HG03025 (cell line): Measurements from ENCODE around the gene MTFR1L.

ENCODE experiments used
- ATAC-seq: cut with Tn5 transposase; IDR thresholded peaks from one replicate; pipeline ENCODE4 v1.9.1; 2021; ENCODE audit warnings: mild to moderate bottlenecking, moderate library complexity; ENCODE audit not compliant: unreplicated experiment, low FRiP score

The MTFR1L gene

DNA sequence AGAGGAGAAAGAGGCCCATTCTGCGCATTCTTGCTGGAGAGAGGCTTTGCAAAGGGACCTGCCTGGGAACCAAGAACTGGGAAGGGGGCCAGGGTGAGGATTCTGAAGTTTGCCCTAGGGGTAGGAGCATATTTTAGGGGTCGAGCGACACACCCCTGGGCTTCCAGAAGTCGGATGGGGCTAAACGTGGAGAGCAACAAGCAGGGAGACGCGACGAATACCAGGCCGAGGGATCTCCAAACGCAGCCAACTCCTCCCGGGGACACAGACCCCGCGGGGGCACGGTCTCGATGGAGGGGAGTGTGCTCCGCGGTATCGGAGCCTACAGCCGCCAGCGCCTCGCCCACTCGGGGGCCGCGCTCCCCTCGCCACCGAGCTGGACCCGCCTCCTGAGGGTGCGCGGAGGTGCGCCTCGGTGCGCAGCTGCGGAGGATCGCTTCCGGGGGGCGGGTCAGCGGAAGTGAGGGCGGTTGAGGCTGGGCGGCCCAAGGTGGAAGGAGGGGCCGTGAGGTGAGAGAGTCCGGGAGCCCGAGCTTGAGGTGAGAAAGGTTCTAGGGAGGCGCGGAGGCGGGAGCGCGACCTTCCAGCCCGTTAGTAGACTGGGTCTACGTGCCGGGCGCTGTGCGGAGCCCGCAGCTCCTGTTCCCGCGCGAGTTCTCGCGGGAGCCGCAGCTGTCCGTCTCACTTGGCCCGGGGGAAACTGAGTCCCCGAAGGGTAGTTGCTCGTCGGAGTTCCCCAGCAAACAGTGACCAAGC, at the start of gene MTFR1L:
Gene MTFR1L (plus strand): TSS at position 464 of the 756 bp plus-strand sequence. CDS start 3,151 bp downstream, outside the sequence.
- ATAC-seq: peak; percentile 85

DNA sequence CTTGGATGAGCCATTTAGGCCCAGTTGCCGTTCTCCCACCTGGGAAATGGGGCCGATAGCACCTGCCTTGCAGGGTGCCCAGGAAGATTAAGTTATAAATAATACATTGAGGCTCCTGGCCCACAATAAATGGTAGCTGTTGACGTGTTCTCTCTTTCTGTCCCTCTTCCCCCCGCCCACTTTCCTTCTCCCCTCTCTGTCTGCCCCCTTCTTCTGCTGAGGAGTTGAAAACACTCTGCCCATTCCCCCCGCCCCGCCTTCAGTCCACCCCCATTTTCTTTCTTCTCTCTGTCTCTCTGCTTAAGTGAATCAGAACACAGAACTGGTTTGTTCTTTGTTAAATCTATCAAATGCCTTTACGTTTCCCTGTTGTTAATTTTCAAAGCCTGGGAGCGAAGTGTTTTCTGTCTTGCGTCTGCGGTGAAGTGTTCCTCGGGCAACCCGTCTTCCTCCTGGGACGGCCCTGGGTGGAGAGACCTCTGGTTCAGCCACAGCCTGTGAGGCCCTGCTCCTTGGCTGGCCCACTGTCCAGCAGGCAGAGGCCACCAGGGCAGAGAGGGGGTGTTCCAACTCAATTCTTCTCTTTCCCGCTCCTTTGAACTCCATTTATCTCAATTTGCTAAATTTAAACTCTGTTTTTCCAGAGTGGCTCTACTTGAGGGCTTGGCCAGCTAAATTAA, 49.1 kb upstream of the MTFR1L start:
- no peak for ATAC-seq

DNA sequence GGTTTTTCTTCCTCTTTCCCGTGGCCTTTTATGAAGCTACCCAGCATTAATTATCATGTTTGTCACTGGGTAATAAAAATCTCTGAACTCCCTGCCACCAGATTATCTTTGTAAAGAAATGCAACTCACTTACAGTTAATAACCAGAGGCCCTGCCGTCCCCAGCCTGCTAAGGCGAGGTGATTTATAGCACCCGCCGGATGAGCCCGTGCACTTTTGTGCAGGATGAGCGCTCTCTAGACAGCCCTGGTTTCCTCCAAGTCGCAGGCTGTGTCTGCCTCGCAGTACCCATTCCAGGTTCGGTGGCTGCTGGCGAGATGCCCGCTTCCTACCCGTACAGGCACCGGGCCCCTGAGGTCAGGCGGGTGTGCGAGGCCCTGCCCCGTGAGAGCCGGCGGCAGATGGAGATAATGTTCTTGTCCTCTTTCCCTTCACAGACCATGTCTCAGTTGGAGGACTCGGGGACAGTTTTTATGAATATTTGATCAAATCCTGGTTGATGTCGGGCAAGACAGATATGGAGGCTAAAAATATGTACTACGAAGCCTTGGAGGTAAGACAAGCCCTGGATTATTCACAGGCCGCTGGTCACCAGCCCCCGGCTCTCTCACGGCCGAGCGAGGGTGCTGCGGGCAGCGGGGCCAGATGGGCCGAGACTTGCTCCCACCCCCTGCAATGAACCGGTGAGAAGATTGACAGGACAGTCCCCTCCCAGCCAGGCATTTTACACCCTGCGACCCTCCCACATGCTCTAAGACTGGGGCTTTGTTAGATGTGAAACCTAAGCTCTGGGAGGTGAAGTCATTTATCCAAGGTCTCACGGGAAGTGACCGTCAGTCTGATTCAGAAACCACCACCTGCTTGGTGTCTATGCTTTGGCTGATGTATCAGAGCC, 48.3 kb upstream of the MTFR1L start:
- ATAC-seq: no peak

DNA sequence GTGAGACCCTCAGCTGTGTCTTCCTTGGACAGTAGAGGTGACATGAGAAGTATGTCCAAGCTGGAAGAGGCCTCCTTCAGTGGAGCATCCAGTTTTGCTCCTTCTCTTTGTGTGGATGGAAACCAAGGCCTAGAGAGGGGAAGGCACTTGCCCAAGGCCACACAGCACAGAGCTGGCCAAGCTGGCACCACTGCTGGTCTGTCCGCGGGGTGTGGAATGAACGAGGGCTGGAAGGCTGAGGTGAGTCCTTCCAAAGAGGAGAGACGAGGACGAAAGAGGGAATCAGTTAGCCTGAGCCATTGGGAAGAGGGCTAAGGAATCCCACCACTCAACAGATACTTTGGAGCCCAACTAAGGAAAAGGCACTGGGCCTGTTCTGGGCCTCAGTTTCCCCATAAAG, 47.6 kb upstream of the MTFR1L start:
- ATAC-seq: no peak

DNA sequence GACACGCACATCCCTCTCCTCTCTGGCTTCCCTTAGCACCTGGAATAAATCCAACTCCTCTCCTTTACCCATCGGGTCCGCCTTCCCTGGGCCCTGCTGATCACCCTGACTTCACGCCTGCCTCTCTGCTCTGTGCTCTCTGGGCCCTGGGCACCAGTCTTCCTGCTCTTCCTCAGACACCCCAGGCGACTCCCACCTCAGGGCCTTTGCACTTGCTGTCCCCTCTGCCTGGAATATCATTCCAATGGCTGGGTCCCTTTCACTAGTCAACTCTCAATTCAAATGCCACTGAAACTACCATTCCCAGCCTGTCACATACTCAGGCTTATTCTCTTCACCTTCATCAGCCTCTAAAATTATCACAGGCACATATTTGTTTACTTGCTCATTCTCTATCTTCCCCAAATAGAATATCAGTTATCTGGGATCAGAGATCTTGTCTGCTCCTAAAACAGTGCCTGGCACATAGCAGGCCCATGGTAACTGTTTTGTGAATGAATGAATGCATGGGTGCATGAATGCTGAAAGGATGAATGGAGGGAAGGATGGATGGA, 47.0 kb upstream of the MTFR1L start:
- no peak for ATAC-seq

DNA sequence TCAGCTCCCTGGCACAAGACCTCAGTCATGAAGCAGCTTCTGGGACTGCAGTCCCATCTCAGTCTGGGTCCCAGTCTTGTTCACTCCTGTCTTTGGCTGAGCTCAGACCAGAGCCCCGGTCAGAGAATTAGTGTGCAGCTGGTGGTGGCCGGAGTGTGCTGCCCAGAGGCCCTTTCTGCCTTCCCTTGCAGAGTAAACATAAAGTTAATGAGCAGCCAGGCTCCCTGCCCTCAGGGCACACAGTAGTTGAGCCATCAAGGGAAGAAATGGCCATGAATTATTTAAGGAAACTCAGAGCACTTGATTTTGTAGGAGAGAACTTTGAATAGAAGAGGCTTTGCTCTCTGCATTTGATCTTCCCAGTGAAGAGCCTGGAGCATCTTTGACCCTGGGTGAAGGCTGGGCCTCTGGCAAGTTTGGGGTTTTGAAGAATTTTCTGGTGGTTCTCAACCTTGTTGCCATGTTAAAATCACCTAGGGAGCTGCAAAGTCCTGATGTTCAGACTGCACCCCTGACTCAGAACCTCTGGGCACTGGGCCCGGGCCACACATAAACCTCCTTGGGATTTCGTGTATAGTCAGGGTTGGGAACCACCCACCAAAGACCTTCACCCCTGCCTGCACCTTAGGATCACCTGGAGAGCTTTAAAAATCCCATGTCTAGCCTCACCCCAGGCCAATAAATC, 46.2 kb upstream of the MTFR1L start:
- no peak for ATAC-seq

DNA sequence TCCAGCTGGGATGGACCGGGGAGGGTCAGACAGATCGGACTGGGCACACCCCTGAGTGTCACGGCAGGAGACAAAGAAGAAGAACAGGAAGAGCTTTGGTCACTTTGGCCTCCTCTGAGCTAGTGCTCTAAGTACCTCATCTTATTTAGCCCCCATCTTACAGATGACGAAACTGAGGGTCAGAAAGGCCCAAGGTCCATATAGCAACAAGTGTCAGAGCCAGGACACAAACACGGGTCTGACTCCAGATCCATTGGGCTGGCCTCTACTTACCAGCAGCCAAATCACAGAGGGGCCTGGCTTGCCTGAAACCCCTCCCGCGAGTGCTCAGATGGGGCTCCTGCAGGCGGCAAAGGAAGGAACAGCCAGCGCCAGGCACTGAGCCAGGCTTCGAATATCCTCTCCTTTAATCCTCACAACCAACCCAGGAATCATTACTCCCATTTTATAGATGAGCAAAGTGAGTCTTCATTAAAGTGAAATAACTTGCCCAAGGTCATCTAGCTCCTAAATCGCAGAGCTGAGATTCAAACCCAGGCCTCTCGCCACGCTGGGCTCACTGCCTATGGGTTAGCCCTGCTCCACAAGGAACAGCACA, 45.4 kb upstream of the MTFR1L start:
- ATAC-seq: no peak

DNA sequence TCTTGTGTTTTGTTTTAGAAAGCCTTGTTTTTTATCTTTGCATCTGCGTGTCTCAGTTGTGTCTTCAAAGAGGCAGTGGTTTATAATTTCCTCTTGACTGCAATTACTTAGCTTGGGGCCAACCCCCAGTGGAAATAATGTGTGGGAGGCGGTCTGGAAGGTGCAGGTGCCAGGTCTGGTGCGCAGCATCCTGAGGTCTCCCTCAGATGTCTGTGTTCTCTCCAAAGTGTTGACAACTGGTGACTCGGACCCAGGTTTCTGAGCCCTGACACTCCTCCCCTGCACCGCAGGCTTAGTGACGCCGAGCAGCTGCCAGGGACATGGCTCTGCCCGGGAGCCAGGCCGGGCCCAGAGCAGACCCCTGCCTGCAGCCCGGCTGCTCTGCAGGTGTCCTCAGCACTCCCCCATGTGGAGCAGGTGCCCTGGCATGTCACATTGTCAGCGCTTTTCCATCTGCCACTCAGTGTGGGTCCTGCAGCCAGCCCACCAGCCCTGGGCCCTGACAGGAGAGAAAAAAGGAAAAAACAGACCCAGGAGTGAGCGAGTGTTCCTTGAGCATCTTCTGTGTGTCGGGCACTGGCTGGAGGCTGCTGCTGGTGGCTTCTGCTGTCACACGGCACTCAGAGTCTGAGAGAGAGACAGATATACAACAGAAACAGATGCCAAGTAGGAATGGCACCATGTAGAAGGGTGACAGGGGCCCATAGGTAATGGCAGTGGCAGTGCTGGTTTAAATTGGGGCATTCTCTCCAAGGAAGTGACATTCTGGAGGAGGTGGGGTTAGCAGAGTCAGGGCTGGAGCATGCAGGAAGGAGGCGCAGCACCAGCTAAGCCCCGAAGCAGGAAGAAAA, 44.6 kb upstream of the MTFR1L start:
- ATAC-seq: no peak

DNA sequence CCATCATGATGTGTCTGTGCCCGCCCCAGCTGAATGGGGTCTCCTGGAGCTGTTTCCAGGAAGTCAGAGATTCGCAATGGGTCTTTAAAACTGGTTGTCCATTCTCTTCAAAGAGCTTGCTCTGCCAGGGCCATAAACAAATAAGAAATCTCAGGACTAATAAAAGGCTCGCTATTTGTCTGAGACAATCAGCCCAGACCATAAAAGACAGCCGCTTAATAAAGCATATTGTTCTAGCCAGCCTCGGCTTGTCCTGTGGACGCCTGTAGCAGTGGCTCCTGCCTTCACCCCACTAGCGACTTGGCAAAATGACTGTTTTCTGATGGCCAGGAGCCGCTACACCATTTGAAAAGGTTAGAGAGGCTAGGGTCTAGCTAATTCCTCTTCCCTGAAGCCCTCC, 40.4 kb upstream of the MTFR1L start:
- ATAC-seq: no peak

DNA sequence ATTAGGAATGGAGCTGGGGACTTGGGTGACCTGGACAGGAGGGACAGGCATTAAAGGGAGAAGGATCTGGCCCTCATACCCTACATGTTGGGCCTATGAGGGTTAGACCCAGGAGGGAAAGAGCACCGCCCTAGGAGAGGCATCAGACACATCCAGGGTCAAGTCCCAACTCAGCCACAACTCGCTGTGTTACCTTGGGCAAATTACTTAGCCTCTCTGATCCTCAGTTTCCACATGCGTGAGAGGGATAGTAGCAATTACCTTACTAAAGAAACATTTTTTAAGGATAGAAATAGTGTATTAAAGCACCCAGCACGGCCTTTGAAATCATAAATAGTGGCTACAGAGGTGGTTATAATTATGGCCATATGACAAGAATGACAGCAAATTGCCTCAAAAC, 39.9 kb upstream of the MTFR1L start:
- no peak for ATAC-seq

DNA sequence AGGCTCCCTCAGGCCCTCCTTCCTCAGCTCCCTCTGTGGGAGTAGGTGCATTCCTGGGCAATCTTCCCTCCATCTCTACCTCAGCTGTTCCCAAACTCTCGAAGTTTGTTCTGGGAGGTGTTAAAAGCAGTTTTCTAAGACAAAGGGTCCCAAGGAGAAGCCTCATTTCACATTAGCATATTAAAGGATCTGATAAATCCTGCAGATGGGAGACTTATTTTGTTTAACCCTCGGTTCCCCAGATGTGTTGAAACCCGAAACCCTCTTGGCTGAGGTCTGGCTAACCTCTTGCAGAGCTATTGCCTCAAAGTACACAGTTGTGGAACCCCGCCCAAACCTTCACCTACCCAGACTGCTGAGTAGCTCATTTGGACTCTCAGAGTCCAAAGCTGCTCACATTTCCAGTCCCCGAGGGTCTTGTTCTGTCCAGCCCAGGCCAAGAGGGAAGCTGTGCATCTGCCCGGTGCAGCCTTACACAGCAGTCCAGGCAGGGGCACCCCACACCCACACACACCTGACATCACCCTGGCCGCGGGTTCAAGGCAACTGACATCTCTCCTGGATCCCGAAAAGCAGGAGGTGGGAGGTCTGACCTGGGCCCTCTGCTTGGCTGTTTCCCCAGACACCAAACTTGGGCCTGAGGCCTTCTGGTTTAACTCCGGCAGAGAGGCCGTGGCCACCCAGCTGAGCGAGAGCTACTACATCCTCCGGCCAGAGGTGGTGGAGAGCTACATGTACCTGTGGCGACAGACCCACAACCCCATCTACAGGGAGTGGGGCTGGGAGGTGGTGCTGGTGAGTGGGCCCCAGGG, 39.2 kb upstream of the MTFR1L start:
- no peak for ATAC-seq

DNA sequence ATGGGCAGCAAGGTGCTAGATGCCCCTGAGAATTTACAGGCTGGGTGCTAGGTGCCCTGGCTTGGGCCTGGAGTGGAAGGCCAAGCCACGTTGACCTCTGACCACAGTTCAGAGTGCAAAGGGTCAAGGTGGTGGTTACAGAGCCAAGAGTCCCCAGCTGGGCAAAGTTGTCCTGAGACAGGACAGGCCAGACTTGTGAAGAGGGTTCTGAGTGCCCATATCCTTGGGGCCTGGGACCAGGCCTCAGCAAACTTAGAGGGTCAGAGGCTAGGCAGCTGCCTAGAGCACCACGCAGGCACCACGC, 38.7 kb upstream of the MTFR1L start:
- no peak for ATAC-seq

DNA sequence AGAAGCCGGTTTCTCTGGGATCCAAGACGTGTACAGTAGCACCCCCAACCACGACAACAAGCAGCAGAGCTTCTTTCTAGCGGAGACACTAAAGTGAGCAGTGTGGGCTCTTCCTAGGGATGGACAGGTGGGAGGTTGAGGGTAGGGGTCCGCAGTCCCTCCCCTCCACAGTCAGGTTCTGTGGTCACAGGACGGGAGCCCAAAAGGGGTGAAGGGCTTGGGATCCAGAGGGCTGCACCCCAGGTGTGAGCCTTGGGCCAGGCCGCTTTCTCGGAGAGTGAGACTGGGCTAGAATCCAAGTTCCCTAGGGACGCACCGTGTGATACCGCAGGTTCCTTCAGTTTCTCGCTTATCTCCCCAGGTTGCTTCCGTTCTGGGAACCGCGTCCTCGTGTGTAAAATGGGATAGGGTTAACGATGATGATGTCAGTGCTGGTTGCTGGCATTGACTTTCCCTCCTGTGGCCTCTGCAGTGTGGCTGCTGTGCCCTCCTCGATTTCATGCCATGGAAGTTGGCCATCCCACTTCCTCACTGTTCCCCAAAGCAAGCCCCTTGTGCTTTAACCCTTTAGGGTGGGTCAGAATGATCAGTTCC, 37.0 kb upstream of the MTFR1L start:
- no peak for ATAC-seq

DNA sequence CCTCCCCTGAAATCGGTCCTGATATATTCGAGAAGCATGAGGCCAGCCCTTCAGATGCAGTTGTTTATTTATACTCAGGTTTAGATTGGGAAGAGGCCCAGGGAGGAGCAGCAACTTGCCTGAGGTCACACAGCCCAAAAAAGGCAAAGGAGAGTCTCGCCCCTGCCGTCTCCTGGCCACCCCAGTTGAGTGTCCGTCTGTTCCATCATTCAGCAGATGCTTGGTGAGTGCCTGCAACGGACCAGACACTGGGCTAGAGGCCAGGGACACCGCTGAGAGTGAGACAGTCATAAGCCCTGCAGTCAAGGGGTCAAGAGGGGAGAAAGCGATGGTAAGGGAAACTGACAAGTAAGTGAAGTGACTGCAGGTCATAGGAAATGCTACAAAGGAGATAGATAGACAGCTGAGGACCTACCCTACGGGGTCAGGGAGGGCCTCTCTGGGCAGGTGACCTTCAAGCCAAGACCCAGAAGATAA, 35.1 kb upstream of the MTFR1L start:
- no peak for ATAC-seq

DNA sequence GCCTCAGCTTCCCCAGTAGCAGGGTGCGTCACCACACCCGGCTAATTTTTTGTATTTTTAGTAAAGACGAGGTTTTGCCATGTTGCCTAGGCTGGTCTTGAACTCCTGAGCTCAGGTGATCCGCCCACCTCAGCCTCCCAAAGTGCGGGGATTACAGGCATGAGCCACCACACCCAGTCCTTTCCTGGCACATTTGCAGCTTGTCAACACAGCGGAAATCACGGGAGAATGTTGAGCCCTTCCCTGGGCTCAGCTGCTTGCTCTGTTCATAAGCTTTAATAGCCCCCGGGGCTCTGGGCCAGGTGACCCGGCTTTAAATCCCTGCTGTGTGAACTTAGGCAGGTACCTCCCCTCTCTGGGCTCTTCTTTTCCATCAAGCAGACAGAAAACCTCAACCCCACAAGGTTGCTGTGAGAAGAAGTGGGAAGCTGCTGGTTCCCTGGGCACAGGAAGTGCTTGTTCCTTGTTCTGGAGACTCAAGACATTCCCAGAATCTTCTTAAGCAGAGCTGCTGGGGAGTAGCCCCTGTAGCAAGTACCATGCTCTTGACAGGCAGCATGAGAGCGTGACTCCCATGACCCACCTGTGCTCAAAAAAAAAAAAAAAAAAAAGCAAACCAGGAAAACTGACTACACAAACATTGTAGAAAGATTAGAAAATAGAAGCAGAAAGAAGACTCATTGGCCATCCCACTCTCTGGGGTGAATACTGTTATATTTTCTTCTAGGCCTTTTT, 34.3 kb upstream of the MTFR1L start:
- ATAC-seq: no peak

DNA sequence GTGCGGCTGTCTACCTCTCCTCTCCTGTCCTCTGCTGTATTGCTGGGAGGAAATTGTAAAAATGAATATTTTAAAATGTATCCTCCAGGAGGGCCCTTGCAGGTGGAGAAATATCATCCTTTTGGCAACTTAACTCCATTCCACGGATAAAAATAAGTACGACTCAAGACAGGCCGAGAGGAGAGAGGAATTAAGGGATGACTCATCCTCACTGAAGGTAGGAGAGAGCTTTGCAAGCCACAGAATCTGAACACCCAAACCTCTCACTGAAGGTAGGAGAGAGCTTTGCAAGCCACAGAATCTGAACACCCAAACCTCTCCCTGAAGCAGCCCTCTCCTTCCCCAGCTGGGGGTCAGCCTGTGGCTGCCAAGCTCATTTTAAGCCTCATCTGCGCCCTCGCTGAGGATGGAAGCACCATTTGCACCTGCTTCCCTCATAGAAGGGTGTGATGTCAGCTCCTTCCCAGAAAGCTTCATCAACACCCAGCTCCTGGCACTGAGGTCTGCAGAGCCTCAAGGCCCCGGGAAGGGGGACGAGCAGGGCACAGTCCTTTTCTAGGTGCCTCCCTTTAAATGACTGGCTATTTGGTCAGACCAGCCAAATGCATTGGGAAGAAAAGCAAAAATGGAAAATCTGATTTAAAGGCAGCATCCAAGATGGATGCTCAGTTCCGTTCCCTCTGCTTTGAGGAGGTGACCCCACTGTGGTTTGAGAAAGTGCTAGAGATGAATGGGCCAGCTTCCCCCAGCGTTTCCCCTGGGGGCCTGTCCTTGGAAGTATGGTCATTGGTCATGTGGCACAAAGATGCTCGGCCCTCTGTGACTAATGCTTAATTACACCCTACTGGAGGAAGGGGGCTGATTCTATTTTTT, 32.6 kb upstream of the MTFR1L start:
- no peak for ATAC-seq
